Adrenal gland (tissue), 12 donors: ENCODE data around the gene PTGFR. TPM values are rescaled to one million over a fixed set of nuclear protein-coding genes. Genes with fewer than 3 reads are reported as not detected.

Experiments
- DNase-seq, 7 donors: peaks; one replicate each; pipeline ENCODE4 v3.0.0-alpha.2; 2019 to 2020
- H3K27ac ChIP-seq, 5 donors: fragments of 200-600 bp; sonication (generic) in 4 of 5; 1 replicate in 3 of 5; 2 replicates in 2 of 5; pipeline versions ENCODE4 v1.5.1 to v1.8.0; 2016 to 2020; ENCODE audit warnings: mild to moderate bottlenecking in 1 of 5
- H3K27me3 ChIP-seq: fragments of 200-600 bp; 2 replicates; pipeline ENCODE4 v1.8.0; 2021
- H3K36me3 ChIP-seq, 2 donors: fragments of 200-600 bp; replicated peaks in 1 of 2; 1 replicate in 1 of 2; 2 replicates in 1 of 2; pipeline versions ENCODE4 v1.5.1 to v1.8.0; 2018 to 2022
- H3K4me1 ChIP-seq, 2 donors: fragments of 200-600 bp; replicated peaks in 1 of 2; 1 replicate in 1 of 2; 2 replicates in 1 of 2; pipeline versions ENCODE4 v1.5.1 to v1.8.0; 2018 to 2021
- H3K4me3 ChIP-seq, 4 donors: fragments of 200-600 bp; sonication (generic) in 3 of 4; one replicate each; pipeline ENCODE4 v1.5.1; 2016 to 2018
- H3K9me3 ChIP-seq, 3 donors: fragments of 200-600 bp; sonication (generic) in 1 of 3; replicated peaks in 1 of 3; 1 replicate in 2 of 3; 2 replicates in 1 of 3; pipeline versions ENCODE4 v1.5.1 to v1.8.0; 2016 to 2021
- CTCF ChIP-seq, 6 experiments: fragments of 450-650 bp in 4 of 6; fragments of 200-600 bp in 2 of 6; sonication (generic) in 1 of 6; IDR thresholded peaks; 1 replicate in 5 of 6; 2 replicates in 1 of 6; pipeline versions ENCODE4 v1.5.1 to v1.8.0; 2016 to 2021; ENCODE audit warnings: antibody characterized with exemption in 6 of 6, mild to moderate bottlenecking in 2 of 6, moderate library complexity in 1 of 6
- POLR2A ChIP-seq, 2 donors: fragments of 450-650 bp; IDR thresholded peaks; one replicate each; pipeline ENCODE4 v1.6.1; 2017; ENCODE audit warnings: antibody characterized with exemption in 2 of 2, mild to moderate bottlenecking in 2 of 2, moderate library complexity in 1 of 2
- WGBS, 4 donors: extraction: QIAGEN DNeasy Blood & Tissue Kit in 2 of 4; methylation state at CpG; one replicate each; pipeline versions ENCODE4 v1.1.5 to v1.1.7; 2013 to 2017; 5-methylcytosine and 5-hydroxymethylcytosine counted together
- intact Hi-C, 2 donors: fragments of 100-400 bp; cut with DNase I; formaldehyde crosslinking; loops; one replicate each; pipeline versions ENCODE4 v1.14.1 to v1.15.0; 2022 to 2023
- polyA plus RNA-seq, 3 donors: library from polyadenylated mRNA; stranded (reverse); fragments of 200-250 nt in 2 of 3; fragments of 350-450 nt in 1 of 3; fragmentation: Illumina TruSeq in 1 of 3; extraction: RNeasy Lipid Tissue Mini Kit (QIAGEN cat#74804) in 1 of 3; gene quantifications; one replicate each; pipeline ENCODE4 v1.2.3, GENCODE V29; 2013 to 2014
- total RNA-seq, 9 donors: library from RNA; depleted of rRNA in 4 of 9; stranded (reverse); fragments of >200 nt in 4 of 9; fragments of 120-200 nt in 1 of 9; fragmentation: NEBNext Ultra II Directional in 1 of 9; extraction: Animal tissue kit (Norgen Biotek cat#: 25700) in 1 of 9; gene quantifications; one replicate each; pipeline versions ENCODE4 v1.1.0 to v1.2.4, GENCODE V29; 2013 to 2023
- donor health status: healthy with polysubstance abuse.
- donor health status: Bipolar disorder and iron deficiency.
- donor health status: DM: yes; HTN: yes; CAD: no.
- donor health status: DM: no; HTN: no; CAD: no.
- donor health status: DM: no; HTN: no; CAD: no.
- donor health status: DM: yes; HTN: yes; CAD: no.

PTGFR gene
- total and polyA plus RNA-seq, 12 donors: 1.0 to 8.9 (median 4.6) TPM

GRCh38 chr1:78587211-78587610, 96.4 kb downstream of the PTGFR start:
- no peak overlapping the region for H3K4me3 ChIP-seq
- no peaks in the 10 kb centered on the region for H3K27me3 ChIP-seq
- H3K36me3 ChIP-seq: no peaks in the 10 kb centered on the region
- H3K4me1 ChIP-seq: no peaks in the 10 kb centered on the region
- no peak for TF ChIP-seq POLR2A (IDR thresholded peaks at IDR 0.05)
- no peak for TF ChIP-seq CTCF (IDR thresholded peaks at IDR 0.05)
- DNase-seq: no peak
- H3K9me3 ChIP-seq: no peaks in the 10 kb centered on the region
- WGBS, 4 donors: 76 to 97% (median 88%) methylated on average over 1 of the region's 1 CpG
- intact Hi-C loops: no loop called here
- H3K27ac ChIP-seq: no peak overlapping the region

Other genes with a start within 250 kb of the PTGFR start
- 10 to 100 TPM in 8 of 9 donors, 1 to 10 TPM in 1; 8.7 to 57.0 (median 12.5) TPM for gene IFI44L, start 129.5 kb downstream of the PTGFR start, total RNA-seq
- 10 to 100 TPM in 2 of 3 donors, 1 to 10 TPM in 1; 4.4 to 20.6 (median 10.3) TPM for gene IFI44L, start 129.5 kb downstream of the PTGFR start, polyA plus RNA-seq
- 10 to 100 TPM; 14.9 to 48.2 (median 29.9) TPM for gene IFI44, start 158.9 kb downstream of the PTGFR start, total RNA-seq
- 10 to 100 TPM; 48.6 to 87.1 (median 51.9) TPM for gene IFI44, start 158.9 kb downstream of the PTGFR start, polyA plus RNA-seq